ENCODE data around the gene AOAH.
"Not testable (repeated sequence)": the region's sequence is repeated elsewhere in the genome, so short reads cannot be mapped to it uniquely, and the experiment has no call there.

Gene AOAH

DNA sequence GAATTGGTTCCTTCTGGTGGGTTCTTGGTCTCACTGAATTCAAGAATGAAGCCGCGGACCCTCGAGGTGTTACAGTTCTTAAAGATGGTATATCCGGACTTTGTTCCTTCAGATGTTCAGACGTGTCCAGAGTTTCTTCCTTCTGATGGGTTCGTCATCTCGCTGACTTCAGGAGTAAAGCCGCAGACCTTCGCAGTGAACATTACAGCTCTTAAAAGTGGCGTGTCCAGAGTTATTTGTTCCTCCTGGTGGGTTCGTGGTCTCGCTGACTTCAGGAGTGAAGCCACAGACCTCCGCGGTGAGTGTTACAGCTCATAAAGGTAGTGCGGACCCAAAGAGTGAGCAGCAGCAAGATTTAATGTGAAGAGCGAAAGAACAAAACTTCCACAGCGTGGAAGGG is 220.1 kb downstream of the AOAH start:
- DNase-seq: not testable (repeated sequence)

DNA sequence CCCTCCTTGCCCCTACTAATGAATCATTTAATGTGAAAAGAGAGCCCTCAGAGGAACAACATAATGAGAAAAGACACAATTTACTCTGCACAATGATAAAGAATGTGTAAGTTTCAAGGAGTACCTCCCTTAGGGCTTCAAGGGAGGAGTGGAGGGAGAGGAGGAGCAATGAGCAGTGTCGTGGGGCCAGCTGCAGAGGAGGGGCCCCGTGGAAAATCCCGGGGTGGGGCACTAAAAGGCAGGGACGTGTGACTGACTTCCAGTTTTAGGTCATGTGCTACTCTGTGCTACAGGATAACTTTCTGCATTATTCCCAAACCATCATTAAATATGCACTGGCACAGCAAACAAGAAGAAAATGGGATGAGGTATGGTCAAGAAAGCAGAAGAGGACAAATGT is 226.5 kb downstream of the AOAH start:
- DNase-seq: no peak

DNA sequence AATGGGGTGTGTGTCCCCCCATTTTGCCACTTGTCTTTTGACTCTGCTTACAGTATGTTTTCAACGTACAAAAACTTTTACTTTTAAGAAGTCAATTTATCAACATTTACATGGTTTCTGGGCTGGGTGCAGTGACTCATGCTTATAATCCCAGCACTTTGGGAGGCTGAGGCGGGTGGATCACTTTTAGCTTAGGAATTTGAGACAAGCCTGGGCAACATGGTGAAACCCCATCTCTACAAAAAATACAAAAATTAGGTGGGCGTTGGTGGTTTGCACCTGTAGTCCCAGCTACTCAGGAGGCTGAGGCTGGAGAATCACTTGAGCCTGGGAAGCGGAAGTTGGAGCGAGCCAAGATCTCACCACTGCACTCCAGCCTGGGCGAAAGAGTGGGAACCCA is 227.1 kb downstream of the AOAH start:
- DNase-seq: not testable (repeated sequence)

DNA sequence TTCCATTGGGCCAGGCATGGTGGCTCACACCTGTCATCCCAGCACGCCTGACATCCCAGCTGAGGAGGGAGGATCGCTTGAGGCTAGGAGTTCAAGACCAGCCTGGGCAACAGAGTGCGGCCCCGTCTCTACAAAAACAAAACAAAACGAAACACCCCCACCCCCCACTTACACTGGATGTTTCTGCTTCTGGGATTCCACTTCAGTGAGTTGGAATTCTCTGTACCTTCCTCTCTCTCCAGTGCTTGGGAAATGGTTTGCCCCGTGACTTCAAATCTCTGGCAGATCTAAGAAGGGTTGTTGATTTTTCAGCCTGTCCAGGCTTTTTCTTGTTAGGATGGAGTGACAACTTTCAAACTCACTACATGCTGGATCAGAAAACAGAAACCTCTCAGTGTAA is 227.7 kb downstream of the AOAH start:
- no peak for DNase-seq

DNA sequence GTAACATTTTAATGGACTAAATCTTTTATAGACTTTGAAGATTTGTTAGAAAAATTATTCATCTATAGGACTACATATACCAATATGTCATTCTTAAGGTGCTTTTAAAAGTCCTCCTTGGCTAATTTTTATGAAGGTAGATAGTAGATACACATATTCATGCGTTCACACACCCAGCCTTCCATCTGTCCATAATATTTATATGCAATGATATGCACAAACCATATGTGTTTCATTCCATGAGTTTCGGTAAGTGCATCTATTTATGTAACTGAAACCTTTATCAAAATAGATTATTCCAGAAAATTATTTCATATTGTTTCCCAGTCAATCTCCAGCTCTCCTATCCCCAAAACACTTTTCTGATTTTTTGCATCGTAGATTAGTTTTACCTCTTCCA is 233.0 kb downstream of the AOAH start:
- no peak for DNase-seq

- DNase-seq: no peak
Observed at GRCh38 chr7:36490419-36490830, 233.9 kb downstream of the AOAH start.

- DNase-seq: not testable (repeated sequence)
Observed at GRCh38 chr7:36488672-36489071, 235.6 kb downstream of the AOAH start.

GRCh38 chr7:36487756-36488336 is 236.4 kb downstream of the AOAH start:
- peak; percentile 72 for DNase-seq

DNA sequence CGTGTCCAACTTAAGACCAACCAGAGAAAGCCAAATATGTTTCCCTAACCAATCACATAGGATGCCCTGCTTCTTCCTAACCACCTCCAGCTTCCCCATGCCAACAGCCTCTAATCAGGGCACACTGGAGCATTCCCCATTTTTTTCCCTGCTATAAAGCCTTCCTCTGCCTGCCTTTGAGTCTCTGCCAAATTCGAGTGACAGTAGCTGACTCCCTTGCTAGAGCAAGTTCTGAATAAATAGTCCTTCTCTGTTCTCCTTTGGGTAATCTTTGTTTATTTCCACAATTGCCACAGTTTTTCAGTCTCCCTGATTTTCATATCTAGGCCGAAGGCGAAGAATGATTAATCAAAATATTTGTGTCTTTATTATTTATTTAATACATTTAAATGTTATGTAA is 238.0 kb downstream of the AOAH start:
- DNase-seq: no peak

- no peak for DNase-seq
Observed at GRCh38 chr7:36484265-36484664, 240.0 kb downstream of the AOAH start.

- DNase-seq: not testable (repeated sequence)
Observed at GRCh38 chr7:36483853-36484252, 240.4 kb downstream of the AOAH start.

DNA sequence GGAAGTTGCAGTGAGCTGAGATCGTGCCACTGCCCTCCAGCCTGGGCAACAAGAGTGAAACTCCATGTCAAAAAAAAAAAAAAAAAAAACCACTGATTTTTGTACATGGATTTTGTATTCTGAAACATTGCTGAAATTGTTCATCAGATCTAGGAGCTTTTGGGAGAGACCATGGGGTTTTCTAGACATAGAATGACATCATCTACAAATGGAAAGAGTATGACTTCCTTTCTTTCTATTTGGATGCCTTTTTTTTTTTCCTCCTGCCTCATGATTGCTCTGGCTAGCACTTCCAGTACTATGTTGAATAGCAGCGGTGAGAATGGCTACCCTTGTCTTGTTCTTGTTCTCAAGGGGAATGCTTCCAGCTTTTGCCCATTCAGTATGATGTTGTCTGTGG is 245.5 kb downstream of the AOAH start:
- DNase-seq: no peak

- DNase-seq: no peak
Observed at GRCh38 chr7:36475381-36475780, 248.9 kb downstream of the AOAH start.

DNA sequence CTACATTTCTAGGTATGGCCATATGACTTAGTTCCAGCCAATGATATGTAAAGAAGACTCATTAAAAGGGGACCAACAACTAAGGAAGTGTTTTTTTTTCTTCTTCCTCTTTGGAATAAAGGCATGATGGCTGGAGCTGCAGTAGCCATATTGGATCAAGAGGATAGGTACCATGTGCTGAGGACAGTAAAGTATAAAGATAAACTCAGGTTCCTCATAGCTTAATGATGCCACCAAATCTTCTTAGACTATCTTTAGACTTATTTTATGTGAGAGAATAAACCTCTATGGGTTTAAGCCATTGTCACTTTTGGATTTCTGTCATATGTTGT is 249.3 kb downstream of the AOAH start:
- no peak for DNase-seq

- DNase-seq: no peak
Observed at GRCh38 chr7:36474283-36475010, 249.8 kb downstream of the AOAH start.

- DNase-seq: peak; percentile 15
Observed at GRCh38 chr7:36473454-36474282, 250.6 kb downstream of the AOAH start.

GRCh38 chr7:36472141-36472729 is 252.1 kb downstream of the AOAH start:
- no peak for DNase-seq

GRCh38 chr7:36469236-36469635 is 255.1 kb downstream of the AOAH start:
- no peak for DNase-seq

GRCh38 chr7:36468370-36469101 is 255.8 kb downstream of the AOAH start:
- no peak for DNase-seq

DNA sequence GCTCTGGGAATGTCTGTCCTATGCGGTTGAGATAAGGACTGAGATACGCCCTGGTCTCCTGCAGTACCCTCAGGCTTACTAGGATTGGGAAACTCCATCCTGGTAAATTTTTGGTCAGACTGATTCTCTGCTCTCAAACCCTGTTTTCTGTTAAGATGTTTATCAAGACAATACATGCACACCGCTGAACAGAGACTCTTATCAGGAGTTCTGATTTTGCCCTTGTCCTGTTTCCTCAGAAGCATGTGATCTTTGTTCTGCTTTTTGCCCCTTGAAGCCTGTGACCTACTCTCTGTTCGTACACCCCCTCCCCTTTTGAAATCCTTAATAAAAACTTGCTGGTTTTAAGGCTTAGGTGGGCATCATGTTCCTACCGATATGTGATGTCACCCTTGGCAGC is 258.3 kb downstream of the AOAH start:
- DNase-seq: not testable (repeated sequence)

DNA sequence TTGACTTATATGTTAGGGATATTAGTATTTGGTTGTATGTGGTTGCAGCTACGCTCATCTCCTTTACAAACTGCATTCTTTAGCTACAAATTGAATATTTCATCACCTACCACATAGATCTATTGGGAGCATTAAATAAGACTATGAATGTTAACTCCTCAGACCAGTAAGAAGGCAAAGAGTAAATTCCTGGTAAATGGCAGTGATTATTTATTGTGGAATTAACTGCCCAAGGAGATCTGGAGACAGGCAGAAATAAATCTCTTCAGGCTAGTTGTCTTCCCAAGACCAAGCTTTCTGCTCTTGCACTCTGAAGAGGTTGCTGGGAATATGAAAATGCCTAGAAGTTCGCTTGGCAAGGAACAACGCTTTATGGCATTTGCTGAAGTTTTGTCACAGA is 260.0 kb downstream of the AOAH start:
- DNase-seq: no peak

All from CD4-positive, alpha-beta T cell treated with Interleukin-10 for 1 hour (primary cell).